ENCODE results near the gene NBAS. TPM values are rescaled to one million over a fixed set of nuclear protein-coding genes. Genes with fewer than 3 reads are reported as not detected.

Gene NBAS
- total and polyA plus RNA-seq, 2 of the 13 experiments (the other 11 are each of a cell fraction or from before 2014, with no cell fraction given): 33.6 to 58.7 TPM

DNA sequence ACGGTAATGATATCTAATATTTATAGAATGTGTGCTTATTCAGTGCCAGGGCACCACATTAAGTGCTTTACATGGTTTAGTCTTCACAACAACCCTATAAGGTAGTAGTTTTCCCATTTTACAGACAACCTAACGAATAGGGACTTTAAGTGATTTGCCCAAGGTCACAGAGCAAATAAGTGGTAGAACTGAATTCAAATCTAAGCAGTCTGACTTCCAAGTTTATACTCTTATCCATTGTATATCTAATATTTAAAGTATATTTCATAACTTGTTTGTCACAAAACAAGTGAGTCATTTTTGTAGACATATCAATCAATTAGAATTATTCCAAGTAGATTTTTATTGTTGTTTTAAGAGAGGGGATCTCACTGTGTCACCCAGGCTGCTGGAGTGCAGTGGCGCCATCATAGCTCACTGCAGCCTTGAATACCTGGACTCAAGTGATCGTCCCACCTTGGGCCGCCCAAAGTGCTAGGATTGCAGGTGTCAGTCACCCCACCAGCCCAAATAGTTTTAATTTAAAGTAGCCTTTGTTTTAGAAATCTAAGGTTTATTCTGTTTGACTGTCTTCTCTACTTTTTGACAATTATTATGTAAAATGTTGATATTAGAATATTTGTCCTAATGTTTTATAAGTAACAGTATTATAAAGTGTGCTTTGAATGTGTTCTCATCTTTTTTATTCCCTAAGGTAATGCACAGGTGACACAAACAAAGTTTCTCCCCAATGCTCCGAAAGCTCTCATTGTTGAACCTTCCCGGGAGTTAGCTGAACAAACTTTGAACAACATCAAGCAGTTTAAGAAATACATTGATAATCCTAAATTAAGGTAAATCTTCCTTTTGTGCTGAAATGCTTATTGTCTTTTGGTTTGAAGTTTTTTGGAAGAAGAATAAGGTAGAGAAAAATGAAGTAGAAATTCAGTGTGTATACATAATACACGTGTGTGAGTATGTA, 45.6 kb upstream of the NBAS start:
- no TSS peak for BruUV-seq (replicated peaks)
- H3K9me3 ChIP-seq (ENCODE audit: low read length): no peaks in the 10 kb centered on the region
- H3K36me3 ChIP-seq (replicated peaks in 1 of 2; ENCODE audit: control insufficient read depth in 1 of 2, insufficient read depth in 2 of 2, low read length in 2 of 2): peaks cover 38 to 83% of the 10 kb centered on the region in 2 experiments
- H3K4me3 ChIP-seq (replicated peaks in 1 of 3; ENCODE audit: insufficient read depth in 1 of 3, low read depth in 2 of 3, low read length in 3 of 3): no peak overlapping the region
- intact Hi-C loops (cut with micrococcal nuclease; ENCODE audit: unreplicated experiment): no loop called here
- H3K4me1 ChIP-seq (ENCODE audit: insufficient read depth, low read length): no peaks in the 10 kb centered on the region
- FAIRE-seq (no peak), DNase-seq (ENCODE audit: low spot score) (no peak), ATAC-seq (no peak)
- TF ChIP-seq ZBTB8A (CRISPR knock-in tag; IDR thresholded peaks at IDR 0.05; ENCODE audit: borderline replicate concordance, low read depth): no peak
- TF ChIP-seq FIP1L1 (IDR thresholded peaks at IDR 0.05; ENCODE audit: borderline replicate concordance, insufficient read depth, low read depth, low read length): no peak
- TF ChIP-seq ZNF550 (CRISPR knock-in tag; IDR thresholded peaks at IDR 0.05; ENCODE audit: borderline replicate concordance): no peak
- TF ChIP-seq RARA (CRISPR knock-in tag; IDR thresholded peaks at IDR 0.05): no peak
- no peak for TF ChIP-seq SALL1 (CRISPR knock-in tag; IDR thresholded peaks at IDR 0.05)
- TF ChIP-seq FOXM1 (CRISPR knock-in tag; IDR thresholded peaks at IDR 0.05): no peak
- TF ChIP-seq ZNF773 (CRISPR knock-in tag; IDR thresholded peaks at IDR 0.05; ENCODE audit: borderline replicate concordance): no peak
- no peak for TF ChIP-seq HNRNPK (IDR thresholded peaks at IDR 0.05; ENCODE audit: low read depth, low read length, poor library complexity, severe bottlenecking)
- TF ChIP-seq ZNF746 (CRISPR knock-in tag; IDR thresholded peaks at IDR 0.05): no peak
- TF ChIP-seq, protein P1, sequence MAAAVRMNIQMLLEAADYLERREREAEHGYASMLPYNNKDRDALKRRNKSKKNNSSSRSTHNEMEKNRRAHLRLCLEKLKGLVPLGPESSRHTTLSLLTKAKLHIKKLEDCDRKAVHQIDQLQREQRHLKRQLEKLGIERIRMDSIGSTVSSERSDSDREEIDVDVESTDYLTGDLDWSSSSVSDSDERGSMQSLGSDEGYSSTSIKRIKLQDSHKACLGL (CRISPR knock-in tag; IDR thresholded peaks at IDR 0.05): no peak
- 97% methylated on average over 8 of the region's 8 CpGs for WGBS (ENCODE audit: low lambda C conversion rate)
- CTCF ChIA-PET (ENCODE audit: low intra/inter-chr PET ratio, low total read pairs): no interaction called here
- in situ Hi-C loops (cut with HindIII; ENCODE audit: extremely low pct_ligation_motif_present, low pct_unique_long_range_greater_than_20kb): no loop called here
- H3K27ac ChIP-seq (ENCODE audit: extremely low read length, insufficient read depth, low read length): no peak overlapping the region
- no peaks in the 10 kb centered on the region for H4K20me1 ChIP-seq (ENCODE audit: insufficient read depth, low read length)
- no peak overlapping the region for H3K4me2 ChIP-seq (ENCODE audit: low read depth, low read length)
- no peak overlapping the region for H2AFZ ChIP-seq (ENCODE audit: low read length)
- H3K27me3 ChIP-seq (ENCODE audit: control insufficient read depth in 1 of 2, insufficient read depth in 2 of 2, low read length in 2 of 2): no peaks in the 10 kb centered on the region
- no peaks in the 10 kb centered on the region for H3K79me2 ChIP-seq (ENCODE audit: insufficient read depth, low read length)
- no peak overlapping the region for H3K9ac ChIP-seq (ENCODE audit: insufficient read depth, low read depth, low read length)
- POLR2A ChIA-PET: no interaction called here

Data from HepG2 (cell line).